Mammary epithelial cell (primary cell): Measurements from ENCODE around the gene HOXD3.

Experiments
- EZH2 ChIP-seq: IDR thresholded peaks from 2 replicates; pipeline ENCODE4 v1.6.1; 2012; ENCODE audit warnings: low read length, inconsistent platforms, borderline replicate concordance
- TF ChIP-seq, protein P1 (sequence below), 2 donors: IDR thresholded peaks in 1 of 2; conservative IDR thresholded peaks in 1 of 2; 2 replicates each; pipeline ENCODE4 v1.5.1; 2011 to 2012; ENCODE audit warnings: inconsistent platforms in 2 of 2, low read length in 2 of 2, mild to moderate bottlenecking in 2 of 2, control low read depth in 1 of 2, low read depth in 1 of 2; ENCODE audit not compliant: insufficient read depth in 1 of 2; ENCODE audit errors: extremely low read depth in 1 of 2

DNA sequence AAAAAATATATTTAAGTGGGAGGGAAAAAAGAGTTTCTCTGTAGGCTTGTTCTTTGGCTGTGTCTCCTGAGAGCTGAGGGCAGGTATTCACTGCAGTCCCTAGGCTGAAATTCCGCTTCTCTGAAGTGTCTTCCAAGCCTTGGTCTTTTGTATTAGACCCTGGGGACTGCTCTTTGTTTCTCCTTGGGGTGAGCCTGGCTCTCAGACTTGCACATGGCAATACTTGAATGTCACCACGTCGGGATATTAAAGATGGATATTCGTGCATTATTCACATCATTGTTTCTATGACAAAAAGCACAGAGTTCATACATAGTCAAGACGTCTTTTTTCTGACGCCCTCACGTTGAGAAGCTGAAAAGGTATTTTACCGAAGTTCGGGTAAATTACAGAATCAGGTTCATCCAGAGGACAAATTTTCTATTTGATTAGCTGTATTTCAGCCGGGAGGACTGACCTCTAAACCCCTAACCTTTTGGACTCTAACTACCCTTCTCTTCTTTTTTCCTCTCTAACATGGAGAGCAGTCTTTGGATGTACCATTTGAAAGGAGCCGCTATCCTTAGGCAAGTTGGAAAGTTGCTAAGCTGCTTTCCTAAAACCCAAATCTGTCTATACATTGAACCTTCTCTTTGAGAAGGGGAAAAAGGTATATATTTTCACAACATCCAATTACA, 2.4 kb upstream of the HOXD3 start:
- TF ChIP-seq, protein P1, sequence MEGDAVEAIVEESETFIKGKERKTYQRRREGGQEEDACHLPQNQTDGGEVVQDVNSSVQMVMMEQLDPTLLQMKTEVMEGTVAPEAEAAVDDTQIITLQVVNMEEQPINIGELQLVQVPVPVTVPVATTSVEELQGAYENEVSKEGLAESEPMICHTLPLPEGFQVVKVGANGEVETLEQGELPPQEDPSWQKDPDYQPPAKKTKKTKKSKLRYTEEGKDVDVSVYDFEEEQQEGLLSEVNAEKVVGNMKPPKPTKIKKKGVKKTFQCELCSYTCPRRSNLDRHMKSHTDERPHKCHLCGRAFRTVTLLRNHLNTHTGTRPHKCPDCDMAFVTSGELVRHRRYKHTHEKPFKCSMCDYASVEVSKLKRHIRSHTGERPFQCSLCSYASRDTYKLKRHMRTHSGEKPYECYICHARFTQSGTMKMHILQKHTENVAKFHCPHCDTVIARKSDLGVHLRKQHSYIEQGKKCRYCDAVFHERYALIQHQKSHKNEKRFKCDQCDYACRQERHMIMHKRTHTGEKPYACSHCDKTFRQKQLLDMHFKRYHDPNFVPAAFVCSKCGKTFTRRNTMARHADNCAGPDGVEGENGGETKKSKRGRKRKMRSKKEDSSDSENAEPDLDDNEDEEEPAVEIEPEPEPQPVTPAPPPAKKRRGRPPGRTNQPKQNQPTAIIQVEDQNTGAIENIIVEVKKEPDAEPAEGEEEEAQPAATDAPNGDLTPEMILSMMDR (conservative IDR thresholded peaks at IDR 0.05 in 1 of 2, IDR thresholded peaks at IDR 0.05 in 1 of 2; ENCODE audit: extremely low read depth in 1 of 2, insufficient read depth in 1 of 2, low read depth in 1 of 2, low read length in 2 of 2), result no peak
- no peak for TF ChIP-seq EZH2
